Subcutaneous abdominal adipose tissue (tissue), 5 donors: Measurements from ENCODE around the gene CADPS.
A peak's percentile ranks its signal among the peaks of the same experiment; 100 is the strongest.

Experiments
- H3K27ac ChIP-seq: one replicate; pipeline ENCODE4 v1.7.0; 2013; ENCODE audit warnings: low read depth, mild to moderate bottlenecking, inconsistent platforms, low read length, moderate library complexity
- H3K27me3 ChIP-seq, 5 donors: one replicate each; pipeline ENCODE4 v1.7.0; 2013; ENCODE audit warnings: low read length in 5 of 5, inconsistent platforms in 1 of 5; ENCODE audit not compliant: control insufficient read depth in 5 of 5, insufficient read depth in 4 of 5
- H3K36me3 ChIP-seq, 5 donors: one replicate each; pipeline ENCODE4 v1.7.0; 2013; ENCODE audit warnings: low read length in 5 of 5; ENCODE audit not compliant: control insufficient read depth in 5 of 5, insufficient read depth in 5 of 5
- H3K4me1 ChIP-seq, 5 donors: one replicate each; pipeline ENCODE4 v1.7.0; 2013; ENCODE audit warnings: low read length in 5 of 5, mild to moderate bottlenecking in 3 of 5, moderate library complexity in 1 of 5; ENCODE audit not compliant: control insufficient read depth in 5 of 5, insufficient read depth in 5 of 5
- H3K4me3 ChIP-seq, 5 donors: one replicate each; pipeline ENCODE4 v1.7.0; 2013; ENCODE audit warnings: low read length in 5 of 5, low read depth in 1 of 5
- H3K9ac ChIP-seq, 5 donors: one replicate each; pipeline ENCODE4 v1.7.0; 2013; ENCODE audit warnings: low read length in 5 of 5, mild to moderate bottlenecking in 4 of 5, moderate library complexity in 3 of 5
- H3K9me3 ChIP-seq, 5 donors: one replicate each; pipeline ENCODE4 v1.7.0; 2013; ENCODE audit warnings: low read length in 5 of 5; ENCODE audit not compliant: control insufficient read depth in 5 of 5
- donor health status: healthy.
- donor health status: healthy.
- donor health status: healthy.
- donor health status: healthy.
- donor health status: healthy.

CADPS gene

DNA sequence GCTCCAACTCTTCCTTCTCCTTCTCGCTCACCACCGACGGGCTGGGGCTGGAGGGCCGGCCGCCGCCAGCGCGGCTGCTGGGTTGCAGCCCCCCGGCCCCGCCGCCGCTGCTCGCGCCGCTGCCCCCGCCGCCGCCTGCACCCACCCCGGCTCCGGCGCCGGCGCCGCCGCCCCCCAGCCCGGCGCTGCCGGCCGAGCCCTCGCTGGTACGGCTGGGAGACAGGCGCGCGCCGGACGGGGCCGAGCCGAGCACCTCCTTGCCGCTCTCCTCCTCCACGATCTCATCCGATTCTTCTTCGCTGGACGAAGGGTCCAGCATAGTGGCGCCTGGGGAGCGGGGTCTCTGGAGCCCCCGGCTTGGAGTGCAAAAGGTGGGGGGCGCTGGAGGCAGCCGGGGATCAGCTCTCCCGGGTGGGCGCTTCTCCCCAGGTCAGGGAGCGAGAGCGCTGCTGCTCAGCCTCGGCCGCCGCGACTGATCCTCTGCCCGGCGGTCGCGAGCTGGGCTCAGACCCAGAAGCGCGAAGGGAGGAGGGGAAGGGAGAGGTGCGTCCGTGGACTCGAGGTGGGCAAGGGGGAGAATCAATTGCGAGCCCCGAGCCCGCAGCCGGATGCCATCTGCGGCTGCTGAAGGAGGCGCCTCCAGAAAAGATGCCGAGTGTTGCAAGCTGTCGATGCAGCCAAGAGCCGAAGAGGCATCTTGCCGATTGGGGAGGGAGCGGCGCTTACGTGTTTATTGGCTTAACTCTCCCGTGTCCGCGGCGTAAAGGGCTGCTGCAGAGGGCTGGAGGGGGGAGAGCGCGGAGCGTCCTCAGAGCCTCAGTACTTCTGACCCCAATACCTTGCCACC is at the start of gene CADPS:
Gene CADPS, minus strand, starts transcription at position 706 of the 847 bp plus-strand sequence. Its CDS starts 387 bp downstream, at position 319.
- peaks cover 6 to 42% (median 24%) of the 10 kb centered on the region in 5 donors for H3K27me3 ChIP-seq
- H3K36me3 ChIP-seq: no peaks in the 10 kb centered on the region
- no peak within 1 kb of the TSS for H3K9ac ChIP-seq
- H3K4me1 ChIP-seq: peaks cover 0 to 20% (median 16%) of the 10 kb centered on the region in 5 donors
- H3K9me3 ChIP-seq: peaks cover 0 to 4% (median 0%) of the 10 kb centered on the region in 5 donors
- peak within 1 kb of the TSS; percentile 35 to 74 (median 55) for H3K4me3 ChIP-seq
- no peak within 1 kb of the TSS for H3K27ac ChIP-seq

DNA sequence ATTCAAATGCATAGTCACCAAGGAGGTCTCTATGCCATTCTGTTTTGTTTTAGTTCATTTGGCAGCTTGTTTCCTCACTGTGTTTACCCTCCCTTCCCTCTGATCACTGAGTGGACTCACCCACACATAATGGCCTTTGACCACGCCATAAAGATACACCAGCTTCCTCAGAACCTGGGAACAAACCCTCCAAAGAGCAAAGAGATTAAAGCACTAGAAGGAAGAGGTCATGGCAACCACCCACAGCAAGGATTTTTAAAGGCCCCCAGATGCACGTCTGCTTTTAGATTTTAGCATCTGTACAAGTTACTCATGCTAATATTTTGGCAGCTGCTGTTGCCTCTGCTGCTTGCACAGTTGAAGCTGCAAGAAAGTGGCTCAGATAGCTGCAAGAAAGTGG is 47.9 kb upstream of the CADPS start:
- H3K4me3 ChIP-seq: no peak overlapping the region
- no peaks in the 10 kb centered on the region for H3K27me3 ChIP-seq
- no peak overlapping the region for H3K9ac ChIP-seq
- no peaks in the 10 kb centered on the region for H3K4me1 ChIP-seq
- H3K27ac ChIP-seq: no peak overlapping the region
- H3K9me3 ChIP-seq: no peaks in the 10 kb centered on the region
- no peaks in the 10 kb centered on the region for H3K36me3 ChIP-seq

DNA sequence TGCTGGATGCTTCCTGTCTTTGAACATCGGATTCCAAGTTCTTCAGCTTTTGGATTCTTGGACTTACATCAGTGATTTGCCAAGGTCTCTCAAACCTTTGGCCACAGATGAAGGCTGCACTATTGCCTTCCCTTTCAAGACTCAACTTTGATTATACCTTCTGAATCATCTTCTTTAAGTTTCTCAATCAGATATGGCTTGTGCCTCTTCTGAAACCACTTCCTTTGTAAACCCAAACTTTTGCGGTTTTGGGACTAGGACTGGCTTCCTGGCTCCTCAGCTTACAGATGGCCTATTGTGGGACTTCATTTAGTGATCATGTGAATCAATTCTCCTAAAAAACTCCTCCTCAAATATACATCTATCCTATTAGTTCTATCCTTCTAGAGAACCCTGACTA is 47.1 kb upstream of the CADPS start:
- Histone ChIP-seq H3K4me1 (no peaks in the 10 kb centered on the region), H3K27ac (no peak overlapping the region), H3K9me3 (no peaks in the 10 kb centered on the region), H3K36me3 (no peaks in the 10 kb centered on the region), H3K9ac (no peak overlapping the region), H3K4me3 (no peak overlapping the region), H3K27me3 (no peaks in the 10 kb centered on the region)

DNA sequence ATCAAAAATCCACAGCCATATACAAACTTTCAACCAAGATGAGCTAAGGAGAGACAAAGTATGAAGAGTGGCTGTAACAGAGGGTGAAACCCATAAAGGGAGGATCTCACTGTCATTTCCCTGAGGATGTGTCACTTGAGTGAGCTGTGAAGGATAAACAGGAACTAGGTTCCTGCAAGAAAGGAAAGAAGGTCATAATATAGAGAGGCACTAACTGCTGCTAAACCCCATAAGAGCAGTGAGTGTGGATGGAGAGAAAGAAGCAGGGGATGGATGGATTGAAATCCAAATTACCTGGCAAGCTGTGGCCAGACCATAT is 45.2 kb upstream of the CADPS start:
- H3K4me3 ChIP-seq: no peak overlapping the region
- no peaks in the 10 kb centered on the region for H3K36me3 ChIP-seq
- no peaks in the 10 kb centered on the region for H3K27me3 ChIP-seq
- H3K9me3 ChIP-seq: no peaks in the 10 kb centered on the region
- no peaks in the 10 kb centered on the region for H3K4me1 ChIP-seq
- H3K27ac ChIP-seq: no peak overlapping the region
- no peak overlapping the region for H3K9ac ChIP-seq

DNA sequence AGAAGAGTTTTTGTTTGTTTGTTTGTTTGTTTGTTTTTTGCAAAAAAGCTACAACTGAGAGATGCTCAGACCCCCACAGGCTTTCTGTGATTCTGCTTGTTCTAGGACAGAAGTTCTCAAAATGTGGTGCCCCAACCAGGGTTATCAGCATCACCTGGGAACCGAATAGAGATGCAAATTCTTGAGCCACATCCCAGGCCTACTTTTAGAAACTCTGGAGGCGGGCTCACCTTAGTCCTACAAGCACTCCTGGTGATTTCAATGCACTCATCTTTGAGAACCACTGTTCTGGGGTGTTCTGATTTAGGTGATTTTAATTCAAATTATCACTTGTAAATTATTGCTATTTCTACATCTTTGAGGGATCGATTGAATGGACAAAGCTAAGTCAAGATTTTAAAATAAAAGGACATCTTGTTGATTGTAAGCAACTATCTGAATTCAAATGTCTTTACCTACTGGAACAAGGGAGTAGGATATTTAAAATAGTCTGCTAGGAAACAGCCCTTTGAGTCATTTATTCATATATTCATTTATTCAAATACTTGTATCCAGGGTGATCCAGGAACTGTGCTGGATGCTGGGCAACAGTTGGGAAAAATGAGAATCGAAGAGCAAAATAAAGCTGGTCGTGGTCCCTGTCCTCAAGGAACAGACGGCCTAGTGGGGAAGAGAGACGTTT is 44.7 kb upstream of the CADPS start:
- no peak overlapping the region for H3K27ac ChIP-seq
- H3K27me3 ChIP-seq: no peaks in the 10 kb centered on the region
- no peak overlapping the region for H3K4me3 ChIP-seq
- H3K9me3 ChIP-seq: no peaks in the 10 kb centered on the region
- no peaks in the 10 kb centered on the region for H3K36me3 ChIP-seq
- H3K4me1 ChIP-seq: no peaks in the 10 kb centered on the region
- H3K9ac ChIP-seq: no peak overlapping the region

DNA sequence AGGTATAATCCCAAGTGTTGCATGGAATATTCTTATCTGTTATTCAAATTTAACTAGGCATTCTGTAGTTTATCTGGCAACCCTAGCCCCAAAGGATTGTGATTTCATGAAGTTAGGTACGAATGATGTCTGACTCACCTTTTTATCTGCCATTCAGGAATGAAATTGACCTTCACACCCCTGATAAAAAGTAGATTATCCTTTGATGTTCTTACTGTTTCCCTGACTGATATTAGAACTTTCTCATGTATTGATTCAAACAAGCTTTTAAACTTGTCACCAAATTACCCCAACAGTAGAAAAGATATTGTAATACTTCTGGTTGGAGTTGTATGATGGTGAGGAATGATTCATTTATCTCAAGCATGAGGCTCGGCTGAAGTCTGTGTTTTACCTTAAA is 43.6 kb upstream of the CADPS start:
- no peaks in the 10 kb centered on the region for H3K27me3 ChIP-seq
- H3K9ac ChIP-seq: no peak overlapping the region
- H3K4me1 ChIP-seq: no peaks in the 10 kb centered on the region
- H3K27ac ChIP-seq: no peak overlapping the region
- no peaks in the 10 kb centered on the region for H3K9me3 ChIP-seq
- H3K36me3 ChIP-seq: no peaks in the 10 kb centered on the region
- H3K4me3 ChIP-seq: no peak overlapping the region

DNA sequence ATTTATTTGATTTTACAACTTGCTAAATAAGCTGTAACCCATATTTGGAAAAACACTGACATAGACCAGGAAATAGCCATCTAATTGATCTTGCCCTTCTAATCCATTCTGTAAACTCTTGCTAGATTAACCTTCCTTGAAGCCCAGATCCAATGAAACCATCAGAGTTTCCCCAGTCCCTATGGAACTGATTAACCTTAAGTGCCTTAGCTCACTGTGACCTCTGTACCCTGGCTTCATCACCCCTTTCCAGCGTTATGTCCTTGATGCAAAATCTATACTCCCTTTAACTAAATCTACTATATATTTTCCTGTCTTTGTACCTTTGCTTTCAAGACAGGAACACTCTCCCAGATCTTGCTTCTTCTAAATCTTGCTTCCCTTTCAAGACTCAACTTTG is 42.9 kb upstream of the CADPS start:
- Histone ChIP-seq H3K4me3 (no peak overlapping the region), H3K9me3 (no peaks in the 10 kb centered on the region), H3K36me3 (no peaks in the 10 kb centered on the region), H3K27me3 (no peaks in the 10 kb centered on the region), H3K9ac (no peak overlapping the region), H3K27ac (no peak overlapping the region), H3K4me1 (no peaks in the 10 kb centered on the region)

DNA sequence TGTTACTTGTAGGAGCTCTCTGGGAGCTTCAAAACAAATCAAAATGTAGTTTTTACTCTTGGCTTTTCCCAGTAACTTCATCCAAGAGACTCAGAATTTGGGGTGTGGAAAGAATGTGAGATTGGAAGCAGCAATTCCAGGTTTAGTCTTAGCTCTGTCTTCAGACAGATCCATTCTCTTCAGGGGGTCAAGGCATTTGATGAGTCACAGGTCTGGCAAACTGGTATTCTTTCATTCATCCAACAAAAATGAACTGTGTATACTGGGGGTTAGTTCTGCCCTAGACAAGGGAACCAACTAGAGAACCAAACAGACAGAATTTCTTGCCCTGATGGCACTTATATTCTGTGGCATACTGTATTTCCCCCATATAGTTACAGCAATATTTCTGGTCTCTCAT is 36.3 kb upstream of the CADPS start:
- no peaks in the 10 kb centered on the region for H3K27me3 ChIP-seq
- no peaks in the 10 kb centered on the region for H3K9me3 ChIP-seq
- H3K36me3 ChIP-seq: no peaks in the 10 kb centered on the region
- H3K4me3 ChIP-seq: no peak overlapping the region
- H3K4me1 ChIP-seq: no peaks in the 10 kb centered on the region
- no peak overlapping the region for H3K9ac ChIP-seq
- H3K27ac ChIP-seq: no peak overlapping the region

DNA sequence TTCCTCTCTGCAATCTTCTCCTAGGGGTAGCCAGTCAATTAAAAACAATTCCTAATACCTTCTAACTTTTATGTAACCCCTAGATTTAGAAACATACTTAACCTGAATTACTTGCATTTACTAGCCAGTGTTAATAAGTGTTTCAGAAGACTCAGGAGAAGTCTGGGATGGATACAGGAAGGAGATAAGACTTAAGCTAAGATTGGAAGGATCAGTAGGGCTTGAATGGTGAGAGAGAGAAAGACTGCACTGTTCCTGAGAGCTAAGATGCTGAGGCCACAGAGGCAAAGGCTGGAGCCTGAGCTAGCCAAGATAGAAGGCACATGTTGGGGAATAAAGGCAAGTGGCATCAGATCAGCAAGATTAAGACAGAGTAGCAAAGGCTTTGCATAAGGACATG is 30.1 kb upstream of the CADPS start:
- H3K27ac ChIP-seq: no peak overlapping the region
- no peak overlapping the region for H3K9ac ChIP-seq
- H3K27me3 ChIP-seq: no peaks in the 10 kb centered on the region
- no peaks in the 10 kb centered on the region for H3K4me1 ChIP-seq
- H3K4me3 ChIP-seq: no peak overlapping the region
- no peaks in the 10 kb centered on the region for H3K9me3 ChIP-seq
- no peaks in the 10 kb centered on the region for H3K36me3 ChIP-seq
